ENCODE results near the gene FBXO24. TPM values are rescaled to one million over a fixed set of nuclear protein-coding genes. Genes with fewer than 3 reads are reported as not detected.
"Not testable (repeated sequence)": the region's sequence is repeated elsewhere in the genome, so short reads cannot be mapped to it uniquely, and the experiment has no call there.

Gene FBXO24
- polyA plus RNA-seq (2011; rRNA removed) (0.33 and 0.40 TPM in 2 replicates), polyA minus RNA-seq (2011; rRNA and poly(A)+ RNA removed) (0.98 and 1.2 TPM in 2 replicates)

- ChIA-PET CTCF (interaction anchor here (0.7 to 6.0 kb wide), 13 partner anchors 9 to 266 kb away, joined by 3 to 42 read pairs (median 5); partner anchors contain the start of genes GIGYF1, PCOLCE and SLC12A9), POLR2A (interaction anchor here (0.5 to 1.3 kb wide), 5 partner anchors 15 to 243 kb away, joined by 3 to 8 read pairs (median 3); partner anchors contain the start of genes PCOLCE and ZCWPW1)
- peak within 1 kb of the TSS; percentile 98 for H3K4me3 ChIP-seq (ENCODE audit: low read depth, low read length)
- peaks cover 7% of the 10 kb centered on the region for H3K36me3 ChIP-seq (ENCODE audit: control insufficient read depth, insufficient read depth, low read length)
- TF ChIP-seq, protein P1, sequence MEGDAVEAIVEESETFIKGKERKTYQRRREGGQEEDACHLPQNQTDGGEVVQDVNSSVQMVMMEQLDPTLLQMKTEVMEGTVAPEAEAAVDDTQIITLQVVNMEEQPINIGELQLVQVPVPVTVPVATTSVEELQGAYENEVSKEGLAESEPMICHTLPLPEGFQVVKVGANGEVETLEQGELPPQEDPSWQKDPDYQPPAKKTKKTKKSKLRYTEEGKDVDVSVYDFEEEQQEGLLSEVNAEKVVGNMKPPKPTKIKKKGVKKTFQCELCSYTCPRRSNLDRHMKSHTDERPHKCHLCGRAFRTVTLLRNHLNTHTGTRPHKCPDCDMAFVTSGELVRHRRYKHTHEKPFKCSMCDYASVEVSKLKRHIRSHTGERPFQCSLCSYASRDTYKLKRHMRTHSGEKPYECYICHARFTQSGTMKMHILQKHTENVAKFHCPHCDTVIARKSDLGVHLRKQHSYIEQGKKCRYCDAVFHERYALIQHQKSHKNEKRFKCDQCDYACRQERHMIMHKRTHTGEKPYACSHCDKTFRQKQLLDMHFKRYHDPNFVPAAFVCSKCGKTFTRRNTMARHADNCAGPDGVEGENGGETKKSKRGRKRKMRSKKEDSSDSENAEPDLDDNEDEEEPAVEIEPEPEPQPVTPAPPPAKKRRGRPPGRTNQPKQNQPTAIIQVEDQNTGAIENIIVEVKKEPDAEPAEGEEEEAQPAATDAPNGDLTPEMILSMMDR (IDR thresholded peaks at IDR 0.05; ENCODE audit: insufficient read depth, low read depth, low read length), result no peak
- peak; percentile 99 for DNase-seq (ENCODE audit: low read depth)
- no peaks in the 10 kb centered on the region for H3K27me3 ChIP-seq (ENCODE audit: control insufficient read depth, insufficient read depth, low read length)
Measured at GRCh38 chr7:100586266-100587025, at the start of gene FBXO24. FBXO24 (plus strand) TSS chr7:100586328; CDS start chr7:100586626, 298 bp downstream.

DNA sequence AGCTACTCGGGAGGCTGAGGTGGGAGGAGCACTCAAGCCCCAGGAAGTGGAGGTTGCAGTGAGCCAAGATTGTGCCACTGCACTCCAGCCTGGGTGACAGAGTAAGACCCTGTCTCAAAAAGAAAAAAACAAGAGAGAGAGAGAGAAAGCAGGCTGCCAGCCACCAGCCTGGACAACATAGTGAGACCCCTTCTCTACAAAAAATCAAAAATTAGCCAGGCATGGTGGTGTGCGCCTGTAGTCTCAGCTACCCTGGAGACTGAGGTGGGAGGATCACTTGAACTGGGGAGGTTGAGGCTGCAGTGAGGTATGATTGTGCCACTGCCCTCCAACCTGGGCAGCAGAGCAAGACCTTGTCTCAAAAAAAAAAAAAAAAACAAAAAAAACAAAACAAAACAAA lies 49.4 kb upstream of the FBXO24 start:
- H3K36me3 ChIP-seq (ENCODE audit: control insufficient read depth, insufficient read depth, low read length); POLR2A ChIA-PET; DNase-seq (ENCODE audit: low read depth); H3K4me3 ChIP-seq (ENCODE audit: low read depth, low read length); H3K27me3 ChIP-seq (ENCODE audit: control insufficient read depth, insufficient read depth, low read length): not testable (repeated sequence)
- CTCF ChIA-PET, result interaction anchor here (1.1 kb wide), 1 partner anchor 22 kb away, joined by 3 read pairs; no protein-coding TSS in a partner anchor

DNA sequence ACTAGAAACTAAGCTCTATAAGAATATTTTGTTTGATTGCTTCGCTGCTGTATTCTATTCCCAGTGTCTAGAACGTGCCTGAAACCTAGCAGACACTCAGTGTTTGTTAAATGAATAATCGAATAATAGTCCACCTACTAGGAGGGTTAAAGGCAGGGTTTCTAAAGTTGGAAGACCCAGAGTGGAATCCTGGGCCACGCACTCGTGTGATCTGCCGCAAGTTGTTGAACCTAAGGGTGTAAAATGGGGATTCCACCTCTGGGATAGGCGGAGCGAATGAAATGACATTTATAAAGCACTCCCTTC lies 47.8 kb upstream of the FBXO24 start:
- DNase-seq (ENCODE audit: low read depth), result no peak
- no peaks in the 10 kb centered on the region for H3K36me3 ChIP-seq (ENCODE audit: control insufficient read depth, insufficient read depth, low read length)
- ChIA-PET POLR2A (no interaction called here), CTCF (interaction anchor here (1.3 kb wide), 1 partner anchor 22 kb away, joined by 5 read pairs; no protein-coding TSS in a partner anchor)
- TF ChIP-seq, protein P1 (IDR thresholded peaks at IDR 0.05; ENCODE audit: insufficient read depth, low read depth, low read length), result no peak
- H3K4me3 ChIP-seq (ENCODE audit: low read depth, low read length), result peak overlapping the region; percentile 7; the same call in 1 of the 2 replicates
- H3K27me3 ChIP-seq (ENCODE audit: control insufficient read depth, insufficient read depth, low read length), result no peaks in the 10 kb centered on the region

GRCh38 chr7:100538654-100539435 lies 47.3 kb upstream of the FBXO24 start, which contains the start of gene AGFG2:
AGFG2 (plus strand) TSS chr7:100539203; CDS start chr7:100539347, 144 bp downstream.
- peak; percentile 99 for DNase-seq (ENCODE audit: low read depth)
- CTCF ChIA-PET, result interaction anchor here (1.2 to 1.3 kb wide), 2 partner anchors 21 to 30 kb away, joined by 4 to 5 read pairs; no protein-coding TSS in a partner anchor
- peak within 1 kb of the TSS; percentile 80 for H3K4me3 ChIP-seq (ENCODE audit: low read depth, low read length)
- no peaks in the 10 kb centered on the region for H3K27me3 ChIP-seq (ENCODE audit: control insufficient read depth, insufficient read depth, low read length)
- no peaks in the 10 kb centered on the region for H3K36me3 ChIP-seq (ENCODE audit: control insufficient read depth, insufficient read depth, low read length)
- TF ChIP-seq, protein P1 (IDR thresholded peaks at IDR 0.05; ENCODE audit: insufficient read depth, low read depth, low read length), result no peak
- POLR2A ChIA-PET, result interaction anchor here (0.5 to 0.6 kb wide), 2 partner anchors 18 to 152 kb away, joined by 4 to 7 read pairs; no protein-coding TSS in a partner anchor

DNA sequence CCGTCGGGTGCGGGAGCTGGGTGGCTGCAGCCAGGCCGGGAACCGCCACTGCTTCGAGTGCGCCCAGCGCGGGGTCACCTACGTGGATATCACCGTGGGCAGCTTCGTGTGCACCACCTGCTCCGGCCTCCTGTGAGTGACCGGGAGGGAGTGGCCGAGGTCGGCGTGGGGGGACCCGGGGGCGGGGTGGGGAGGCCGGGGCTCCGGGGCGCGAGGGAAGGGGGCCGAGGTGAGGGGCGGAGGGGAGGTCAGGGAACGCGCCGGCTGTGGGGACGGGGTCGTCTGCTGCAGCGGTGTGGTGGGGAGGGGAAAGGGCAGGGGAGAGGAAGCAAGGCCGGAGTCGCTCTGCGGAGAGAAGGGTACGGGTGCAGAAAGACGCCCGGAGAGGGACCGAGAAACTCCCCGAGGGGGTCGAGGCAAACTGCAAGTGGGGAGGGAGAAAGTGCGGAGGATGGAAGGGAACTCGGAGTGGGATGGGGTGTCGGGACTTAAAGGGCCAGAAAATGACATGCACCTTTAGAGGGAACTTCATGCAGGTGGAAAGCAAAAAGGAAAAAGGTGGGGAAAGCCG lies 46.6 kb upstream of the FBXO24 start:
- Histone ChIP-seq H3K4me3 (ENCODE audit: low read depth, low read length) (peak overlapping the region; percentile 80), H3K36me3 (ENCODE audit: control insufficient read depth, insufficient read depth, low read length) (no peaks in the 10 kb centered on the region), H3K27me3 (ENCODE audit: control insufficient read depth, insufficient read depth, low read length) (no peaks in the 10 kb centered on the region)
- ChIA-PET POLR2A (interaction anchor here (0.6 kb wide), 1 partner anchor 19 kb away, joined by 7 read pairs; no protein-coding TSS in a partner anchor), CTCF (interaction anchor here (1.2 to 1.3 kb wide), 2 partner anchors 20 to 30 kb away, joined by 4 to 5 read pairs; no protein-coding TSS in a partner anchor)
- DNase-seq (ENCODE audit: low read depth), result no peak
- TF ChIP-seq, protein P1 (IDR thresholded peaks at IDR 0.05; ENCODE audit: insufficient read depth, low read depth, low read length), result no peak

Measured in BJ (cell line).